GM12891 (cell line): Measurements from ENCODE around the gene ANK3.

ENCODE experiments used
- PAX5 ChIP-seq: IDR thresholded peaks from 2 replicates; pipeline ENCODE4 v1.6.1; 2011; ENCODE audit warnings: low read length, moderate library complexity, mild to moderate bottlenecking; ENCODE audit not compliant: insufficient read depth, severe bottlenecking
- POLR2A ChIP-seq: IDR thresholded peaks from 2 replicates; pipeline ENCODE4 v1.6.1; 2011; ENCODE audit warnings: low read depth, low read length, control low read depth
- POLR2AphosphoS5 ChIP-seq: IDR thresholded peaks from 2 replicates; pipeline ENCODE4 v1.6.1; 2011; ENCODE audit warnings: low read depth, low read length, control low read depth
- SPI1 ChIP-seq: IDR thresholded peaks from 2 replicates; pipeline ENCODE4 v1.6.1; 2011; ENCODE audit warnings: low read depth, low read length, control low read depth
- TAF1 ChIP-seq: IDR thresholded peaks from 2 replicates; pipeline ENCODE4 v1.6.1; 2011; ENCODE audit warnings: low read depth, low read length, control low read depth

- TF ChIP-seq POLR2AphosphoS5 (no peak), POLR2A (no peak), TAF1 (no peak), SPI1 (no peak), PAX5 (no peak)
These were observed 44.0 kb upstream of the ANK3 start for GRCh38 chr10:60433684-60434083.
